ENCODE results near the gene BRINP3. TPM values are rescaled to one million over a fixed set of nuclear protein-coding genes. Genes with fewer than 3 reads are reported as not detected.
A peak's percentile ranks its signal among the peaks of the same experiment; 100 is the strongest.

The BRINP3 gene
- total RNA-seq, 1 experiment from 2014 or later, result not detected

DNA sequence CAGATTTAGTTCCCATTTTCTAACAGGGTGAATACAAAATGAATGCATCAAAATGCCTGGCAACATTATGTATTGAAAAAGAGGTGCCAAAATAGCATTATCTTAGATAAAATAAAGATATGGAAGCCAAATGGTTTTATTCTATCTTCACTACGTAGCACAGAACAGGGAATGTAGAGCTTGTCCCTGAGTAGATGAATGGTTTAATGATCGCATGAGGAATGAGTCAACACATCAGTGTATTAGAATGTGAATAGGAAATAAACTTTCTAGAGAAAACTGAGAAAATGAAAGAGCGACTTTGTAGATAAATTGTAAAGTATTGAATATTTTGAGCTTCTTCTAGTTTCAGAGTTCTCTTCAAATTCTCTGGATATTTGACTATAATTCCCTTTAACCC is 74.3 kb downstream of the BRINP3 start:
- no peaks in the 10 kb centered on the region for H3K4me1 ChIP-seq
- H3K9me3 ChIP-seq (replicated peaks), result no peaks in the 10 kb centered on the region
- H3K36me3 ChIP-seq, result no peaks in the 10 kb centered on the region
- H3K27ac ChIP-seq, result no peak overlapping the region
- H3K4me3 ChIP-seq, result no peak overlapping the region
- H3K27me3 ChIP-seq, result no peaks in the 10 kb centered on the region
- DNase-seq, result no peak

DNA sequence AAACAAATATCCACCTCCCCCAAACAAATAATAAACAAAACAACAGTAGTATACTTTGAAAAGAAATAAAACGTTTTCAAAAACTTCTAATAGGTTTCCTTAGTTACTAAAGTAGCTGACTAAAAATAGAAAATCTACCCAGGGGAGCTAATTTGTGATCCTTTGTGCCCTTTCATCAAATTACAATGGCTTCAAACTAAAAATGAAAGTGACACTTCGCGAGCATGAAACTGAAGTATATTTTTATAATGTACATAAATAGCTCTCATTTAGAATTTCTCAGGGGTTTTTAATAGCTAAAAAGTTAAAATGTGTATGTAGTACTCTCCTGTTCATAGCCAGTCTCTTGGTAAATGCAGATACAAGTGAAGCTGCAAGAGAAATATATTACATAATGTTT is 78.4 kb downstream of the BRINP3 start:
- no peaks in the 10 kb centered on the region for H3K4me1 ChIP-seq
- H3K27ac ChIP-seq, result no peak overlapping the region
- H3K36me3 ChIP-seq, result no peaks in the 10 kb centered on the region
- DNase-seq, result no peak
- no peaks in the 10 kb centered on the region for H3K9me3 ChIP-seq (replicated peaks)
- H3K4me3 ChIP-seq, result no peak overlapping the region
- no peaks in the 10 kb centered on the region for H3K27me3 ChIP-seq

DNA sequence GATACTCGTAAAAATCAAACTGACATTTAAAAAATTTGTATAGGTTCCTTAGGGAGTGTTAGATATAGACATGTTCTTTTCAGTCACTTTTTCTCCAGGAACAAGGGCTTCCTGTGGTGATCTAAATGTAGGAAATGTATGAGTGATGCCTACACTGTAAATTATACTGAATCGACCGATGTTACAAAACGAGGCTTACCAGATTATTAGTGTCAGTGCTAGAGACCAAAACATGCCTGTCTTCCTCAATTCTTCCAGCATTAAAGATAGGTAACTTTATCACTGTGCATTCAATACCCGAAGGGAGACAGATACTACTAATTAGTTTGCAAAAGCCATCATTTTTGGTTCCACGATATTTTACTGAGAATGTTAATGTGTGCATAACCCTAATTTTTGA is 86.1 kb downstream of the BRINP3 start:
- no peaks in the 10 kb centered on the region for H3K4me1 ChIP-seq
- H3K36me3 ChIP-seq, result no peaks in the 10 kb centered on the region
- H3K27ac ChIP-seq, result no peak overlapping the region
- no peaks in the 10 kb centered on the region for H3K9me3 ChIP-seq (replicated peaks)
- no peak overlapping the region for H3K4me3 ChIP-seq
- no peaks in the 10 kb centered on the region for H3K27me3 ChIP-seq
- no peak for DNase-seq

DNA sequence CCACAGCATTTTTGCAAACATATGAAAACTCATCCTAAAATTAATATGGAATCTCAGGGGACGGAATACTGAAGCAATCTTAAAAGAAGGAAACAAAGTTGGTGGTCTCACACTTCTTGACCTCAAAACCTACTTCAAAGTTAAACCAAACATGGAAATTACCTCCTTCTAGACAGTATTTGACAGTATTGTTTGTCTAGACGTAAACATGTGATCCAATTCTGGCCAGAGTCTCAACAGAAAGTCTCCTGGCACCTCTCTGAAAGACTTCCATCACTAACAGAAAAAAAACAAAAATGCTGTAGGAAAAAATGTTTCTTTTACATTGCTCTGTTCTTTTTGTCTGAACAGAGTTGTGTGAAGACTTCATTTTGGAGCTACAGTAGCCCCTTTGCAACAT is 99.7 kb downstream of the BRINP3 start:
- Histone ChIP-seq H3K4me1 (no peaks in the 10 kb centered on the region), H3K27me3 (no peaks in the 10 kb centered on the region), H3K9me3 (replicated peaks) (no peaks in the 10 kb centered on the region), H3K36me3 (no peaks in the 10 kb centered on the region), H3K27ac (no peak overlapping the region), H3K4me3 (no peak overlapping the region)
- no peak for DNase-seq

DNA sequence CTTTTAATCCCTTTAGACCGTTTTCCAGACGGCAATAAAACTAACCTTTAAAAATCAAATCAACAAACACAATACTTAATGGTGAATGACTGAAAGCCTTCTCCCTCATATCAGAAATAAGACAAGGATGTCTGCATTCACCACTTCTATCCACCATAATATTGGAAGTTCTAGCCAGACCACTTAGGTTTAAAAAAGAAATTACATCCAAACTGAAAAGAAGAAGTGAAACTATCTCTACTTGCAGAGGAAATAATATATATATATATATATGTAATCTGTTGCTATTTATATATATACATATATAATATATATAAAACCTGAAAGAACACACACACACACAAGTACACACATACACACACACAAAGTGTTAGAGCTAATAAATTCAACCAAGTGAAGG is 100.4 kb downstream of the BRINP3 start:
- H3K27ac ChIP-seq, result no peak overlapping the region

DNA sequence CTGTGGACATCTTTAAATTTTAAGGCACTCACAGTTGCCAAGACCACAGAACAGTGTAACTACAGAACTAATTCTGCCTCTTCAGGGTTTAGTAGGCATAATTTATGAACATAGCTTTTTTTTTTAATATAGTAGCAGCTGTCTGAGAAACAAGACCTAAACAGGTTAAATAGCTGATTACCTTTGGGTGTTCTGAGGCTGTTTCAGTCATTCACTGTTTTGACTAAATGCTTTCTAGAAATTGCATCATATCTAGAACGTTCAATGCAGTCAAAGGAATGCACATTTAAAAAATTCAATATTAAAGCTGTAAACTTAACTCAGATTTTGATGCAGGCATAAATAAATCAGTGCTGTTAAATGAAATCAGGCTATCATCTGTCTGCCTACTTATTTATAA is 101.6 kb downstream of the BRINP3 start:
- no peaks in the 10 kb centered on the region for H3K4me1 ChIP-seq
- no peak for DNase-seq
- no peaks in the 10 kb centered on the region for H3K9me3 ChIP-seq (replicated peaks)
- H3K36me3 ChIP-seq, result no peaks in the 10 kb centered on the region
- H3K27me3 ChIP-seq, result no peaks in the 10 kb centered on the region
- no peak overlapping the region for H3K27ac ChIP-seq
- no peak overlapping the region for H3K4me3 ChIP-seq

More for the DNA sequence above, 100.4 kb downstream of the BRINP3 start:
- no peaks in the 10 kb centered on the region for H3K9me3 ChIP-seq (replicated peaks)
- no peaks in the 10 kb centered on the region for H3K36me3 ChIP-seq
- H3K4me1 ChIP-seq, result no peaks in the 10 kb centered on the region
- H3K4me3 ChIP-seq, result no peak overlapping the region
- no peaks in the 10 kb centered on the region for H3K27me3 ChIP-seq
- DNase-seq, result no peak

DNA sequence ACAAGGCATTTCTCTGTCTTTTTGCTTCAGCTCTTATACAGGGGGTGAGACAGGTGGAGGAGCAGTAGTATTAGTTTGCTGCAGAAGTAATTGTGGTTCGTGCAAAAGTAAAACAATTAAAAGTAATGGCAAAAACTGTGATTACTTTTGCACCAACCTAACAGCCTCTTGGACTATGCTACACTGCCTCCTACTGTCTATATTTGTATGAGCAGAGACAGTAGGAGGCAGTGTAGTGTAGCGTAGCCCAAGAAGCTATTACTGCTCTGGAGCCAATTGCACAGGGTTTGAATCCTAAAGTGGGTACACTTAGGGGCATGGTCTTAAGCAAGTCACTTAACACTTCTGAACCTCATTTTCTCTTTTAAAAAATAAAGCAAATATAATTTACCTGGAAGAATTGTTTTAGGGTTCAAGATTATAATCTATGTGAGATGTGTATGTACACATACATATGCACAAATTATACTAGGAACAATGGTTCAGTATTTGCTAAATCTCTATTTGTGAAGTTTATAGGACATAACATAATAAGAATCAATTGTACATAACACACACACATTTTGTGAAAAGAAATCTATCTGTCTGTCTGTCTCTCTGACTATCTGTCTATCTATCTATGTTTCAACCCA is 103.8 kb downstream of the BRINP3 start:
- Histone ChIP-seq H3K27me3 (no peaks in the 10 kb centered on the region), H3K9me3 (replicated peaks) (no peaks in the 10 kb centered on the region), H3K4me1 (no peaks in the 10 kb centered on the region), H3K36me3 (no peaks in the 10 kb centered on the region), H3K27ac (no peak overlapping the region), H3K4me3 (no peak overlapping the region)
- peak; percentile 2 to 39 for DNase-seq

DNA sequence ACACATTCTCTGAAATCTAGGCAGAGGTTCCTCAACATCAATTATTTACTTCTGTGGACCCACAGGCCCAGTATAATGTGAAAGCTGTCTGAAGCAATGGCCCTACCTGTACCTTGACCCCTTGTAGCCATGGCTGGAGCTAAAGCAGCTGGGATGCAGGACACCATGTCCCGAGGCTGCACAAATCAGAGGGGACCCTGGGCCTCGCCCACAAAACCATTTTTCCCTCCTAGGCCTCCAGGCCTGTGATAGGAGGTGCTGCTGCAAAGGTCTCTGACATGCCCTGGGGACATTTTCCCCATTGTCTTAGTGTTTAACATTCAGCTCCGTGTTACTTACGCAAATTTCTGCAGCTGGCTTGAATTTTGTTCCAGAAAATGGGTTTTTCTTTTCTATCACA is 110.5 kb downstream of the BRINP3 start:
- Histone ChIP-seq H3K36me3 (no peaks in the 10 kb centered on the region), H3K27ac (no peak overlapping the region), H3K9me3 (replicated peaks) (no peaks in the 10 kb centered on the region), H3K4me3 (no peak overlapping the region), H3K4me1 (no peaks in the 10 kb centered on the region), H3K27me3 (no peaks in the 10 kb centered on the region)
- no peak for DNase-seq

DNA sequence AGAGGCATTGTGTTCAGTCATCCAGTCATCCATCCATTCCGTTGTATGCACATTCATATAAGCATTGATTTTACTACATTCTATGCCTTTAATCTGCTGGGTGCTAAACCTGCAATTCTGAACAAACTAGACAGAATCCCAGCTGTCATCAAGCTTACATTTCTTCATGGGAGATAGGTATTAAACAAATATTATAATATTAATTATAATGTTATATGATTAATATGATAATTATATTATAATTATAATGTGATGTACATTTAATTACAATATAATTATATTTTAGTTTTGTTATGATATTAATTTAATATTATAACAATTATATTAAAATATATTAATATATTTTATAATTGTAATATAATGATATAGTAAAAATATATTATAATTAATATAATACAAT is 112.4 kb downstream of the BRINP3 start:
- Histone ChIP-seq H3K36me3 (no peaks in the 10 kb centered on the region), H3K27ac (no peak overlapping the region), H3K4me3 (no peak overlapping the region), H3K27me3 (no peaks in the 10 kb centered on the region), H3K4me1 (no peaks in the 10 kb centered on the region), H3K9me3 (replicated peaks) (no peaks in the 10 kb centered on the region)
- DNase-seq, result no peak

DNA sequence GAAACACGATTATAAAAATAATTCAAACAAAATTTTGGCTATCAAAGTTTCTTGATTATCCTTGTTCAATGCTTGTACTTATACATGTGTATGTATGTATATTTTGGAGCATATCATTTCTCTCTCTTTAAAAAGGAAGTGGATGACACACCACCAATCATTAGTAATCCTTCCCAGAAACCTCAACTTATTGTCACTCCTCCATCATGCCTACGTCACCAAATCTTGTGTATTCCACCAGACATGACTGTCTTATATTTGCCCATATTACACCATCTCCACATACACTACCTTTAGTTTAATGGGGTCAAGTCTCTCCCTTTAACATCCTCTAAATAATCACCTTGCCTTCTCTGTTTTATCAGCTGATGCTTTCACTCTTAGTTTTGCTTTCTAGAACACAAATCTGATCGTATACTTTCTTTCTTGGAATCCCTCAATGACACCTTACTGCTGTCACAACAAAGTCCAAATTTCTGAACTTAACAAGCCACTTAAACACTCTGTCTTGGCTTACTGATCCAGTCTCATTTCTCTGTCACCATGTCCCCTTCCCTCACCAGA is 124.0 kb downstream of the BRINP3 start:
- Histone ChIP-seq H3K4me1 (no peaks in the 10 kb centered on the region), H3K27ac (no peak overlapping the region), H3K36me3 (no peaks in the 10 kb centered on the region), H3K27me3 (no peaks in the 10 kb centered on the region), H3K4me3 (no peak overlapping the region), H3K9me3 (replicated peaks) (no peaks in the 10 kb centered on the region)
- no peak for DNase-seq

DNA sequence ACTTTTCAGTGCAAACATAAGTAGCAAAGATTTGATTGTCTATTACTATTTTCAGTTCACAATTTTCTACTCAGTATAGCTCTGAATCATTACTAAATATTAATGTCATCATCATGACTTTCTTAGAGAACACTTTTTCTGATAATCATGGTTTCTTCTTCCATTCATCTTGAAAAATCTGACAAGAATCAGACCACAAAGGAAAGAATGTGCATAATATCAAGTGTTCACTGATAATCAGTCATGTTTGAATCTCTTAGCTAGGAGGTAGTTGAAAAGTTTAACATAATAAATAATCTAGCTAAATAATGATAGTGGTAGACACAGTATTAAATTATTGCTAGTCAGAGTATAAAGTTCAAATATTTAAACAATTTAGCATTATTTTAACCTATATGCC is 133.2 kb downstream of the BRINP3 start:
- H3K36me3 ChIP-seq, result no peaks in the 10 kb centered on the region
- no peaks in the 10 kb centered on the region for H3K9me3 ChIP-seq (replicated peaks)
- no peak overlapping the region for H3K4me3 ChIP-seq
- no peak overlapping the region for H3K27ac ChIP-seq
- H3K27me3 ChIP-seq, result no peaks in the 10 kb centered on the region
- H3K4me1 ChIP-seq, result no peaks in the 10 kb centered on the region
- DNase-seq, result no peak

DNA sequence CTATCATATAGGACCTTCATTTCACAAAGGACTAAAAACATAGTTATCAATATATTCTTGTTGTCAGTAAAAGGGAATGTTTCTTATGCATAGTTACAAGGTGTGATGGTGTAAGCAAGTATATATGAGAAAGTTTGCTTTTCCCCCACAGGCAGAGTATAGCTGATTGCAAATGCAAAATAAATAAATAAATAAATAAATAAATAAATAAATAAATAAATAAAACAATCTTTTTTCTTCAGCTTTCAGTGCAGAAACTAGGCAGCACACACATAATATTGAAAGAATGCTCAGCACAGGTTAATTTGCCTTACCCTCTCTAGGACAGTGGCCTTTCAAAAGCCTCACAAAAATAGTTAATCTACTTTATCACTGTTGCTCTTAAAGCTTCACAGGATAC is 138.8 kb downstream of the BRINP3 start:
- no peak for DNase-seq
- H3K36me3 ChIP-seq, result no peaks in the 10 kb centered on the region
- no peak overlapping the region for H3K4me3 ChIP-seq
- H3K9me3 ChIP-seq (replicated peaks), result no peaks in the 10 kb centered on the region
- H3K27me3 ChIP-seq, result no peaks in the 10 kb centered on the region
- no peaks in the 10 kb centered on the region for H3K4me1 ChIP-seq
- no peak overlapping the region for H3K27ac ChIP-seq

DNA sequence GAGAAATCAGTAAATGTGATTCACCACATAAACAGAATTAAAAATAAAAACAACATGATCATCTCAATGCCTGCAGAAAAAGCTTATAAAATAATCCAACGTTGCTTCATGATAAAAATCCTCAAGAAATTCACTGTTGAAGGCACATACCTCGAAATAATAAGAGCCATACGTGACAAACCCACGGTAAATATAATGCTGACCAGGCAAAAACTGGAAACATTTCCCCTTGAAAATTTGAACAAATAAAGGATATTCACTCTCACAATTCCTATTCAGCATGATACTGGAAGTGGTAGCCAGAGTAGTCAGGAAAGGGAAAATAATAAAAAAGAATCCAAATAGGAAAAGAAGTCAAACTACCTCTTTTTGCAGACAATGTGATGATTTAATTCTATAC is 148.8 kb downstream of the BRINP3 start:
- DNase-seq, result no peak

DNA sequence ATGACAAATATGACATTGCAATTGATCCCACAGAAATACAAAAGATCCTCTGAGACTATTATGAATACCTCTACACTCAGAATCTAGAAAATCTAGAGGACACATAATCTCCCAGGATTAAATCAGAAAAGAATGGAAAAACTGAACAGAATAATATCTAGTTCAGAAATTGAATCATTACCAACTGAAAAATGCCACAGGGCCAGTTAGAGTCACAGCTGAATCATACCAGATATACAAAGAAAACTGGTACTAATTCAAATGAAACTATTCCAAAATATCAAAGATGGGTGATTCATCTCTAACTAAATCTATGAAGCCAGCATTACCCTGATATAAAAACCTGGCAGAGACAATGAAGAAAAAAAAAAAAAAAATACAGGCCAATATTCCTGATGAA is 149.3 kb downstream of the BRINP3 start:
- H3K9me3 ChIP-seq (replicated peaks), result no peaks in the 10 kb centered on the region
- no peaks in the 10 kb centered on the region for H3K27me3 ChIP-seq
- H3K4me3 ChIP-seq, result no peak overlapping the region
- no peaks in the 10 kb centered on the region for H3K4me1 ChIP-seq
- H3K36me3 ChIP-seq, result no peaks in the 10 kb centered on the region
- H3K27ac ChIP-seq, result no peak overlapping the region
- no peak for DNase-seq

More for the DNA sequence above, 148.8 kb downstream of the BRINP3 start:
- Histone ChIP-seq H3K4me3 (no peak overlapping the region), H3K27ac (no peak overlapping the region), H3K4me1 (no peaks in the 10 kb centered on the region), H3K36me3 (no peaks in the 10 kb centered on the region), H3K27me3 (no peaks in the 10 kb centered on the region), H3K9me3 (replicated peaks) (no peaks in the 10 kb centered on the region)

DNA sequence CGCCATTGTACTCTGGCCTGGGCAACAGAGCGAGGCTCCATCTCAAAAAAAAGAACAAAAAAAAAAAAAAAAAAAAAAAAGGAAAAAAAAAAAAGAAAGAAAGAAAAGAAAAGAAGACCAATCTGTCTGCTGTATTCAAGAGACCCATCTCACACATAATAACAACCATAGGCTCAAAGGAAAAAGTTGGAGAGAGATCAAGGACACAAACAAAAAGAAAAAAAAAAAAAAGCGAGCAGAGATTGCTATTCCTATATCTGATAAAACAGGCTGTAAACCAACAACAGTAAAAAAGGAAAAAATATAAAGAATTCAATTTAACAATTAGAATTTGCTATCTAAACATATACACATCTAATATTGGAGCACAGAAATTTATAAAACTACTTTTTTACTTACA is 150.4 kb downstream of the BRINP3 start:
- no peak for DNase-seq
- Histone ChIP-seq H3K9me3 (replicated peaks) (no peaks in the 10 kb centered on the region), H3K27ac (no peak overlapping the region), H3K36me3 (no peaks in the 10 kb centered on the region), H3K4me1 (no peaks in the 10 kb centered on the region), H3K4me3 (no peak overlapping the region), H3K27me3 (no peaks in the 10 kb centered on the region)

DNA sequence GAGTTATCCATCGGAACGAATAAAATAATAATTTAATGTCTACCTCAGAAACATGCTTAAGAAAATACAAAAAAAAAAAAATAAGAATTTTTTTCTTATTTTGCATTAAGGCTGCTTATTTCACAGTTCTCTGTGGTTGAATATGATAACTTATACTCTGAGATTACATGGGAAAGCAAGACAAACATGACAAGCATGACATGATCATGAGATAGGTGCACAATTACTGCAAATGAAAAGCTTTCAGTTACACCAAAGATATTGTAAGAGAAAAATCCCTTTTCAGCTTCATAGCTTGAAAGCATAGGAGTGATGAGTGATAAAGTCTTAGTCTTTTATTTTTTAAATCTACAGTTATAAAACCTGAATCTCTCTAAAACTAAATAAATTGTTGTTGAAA is 154.1 kb downstream of the BRINP3 start:
- Histone ChIP-seq H3K36me3 (no peaks in the 10 kb centered on the region), H3K4me1 (no peaks in the 10 kb centered on the region), H3K4me3 (no peak overlapping the region), H3K27me3 (no peaks in the 10 kb centered on the region), H3K9me3 (replicated peaks) (no peaks in the 10 kb centered on the region), H3K27ac (no peak overlapping the region)
- no peak for DNase-seq
